HG02884 (cell line): ENCODE measurements around the gene CHRNA7.
"Not testable (repeated sequence)": the region's sequence is repeated elsewhere in the genome, so short reads cannot be mapped to it uniquely, and the experiment has no call there.

ENCODE experiments used
- ATAC-seq: cut with Tn5 transposase; IDR thresholded peaks from one replicate; pipeline ENCODE4 v1.9.1; 2021; ENCODE audit warnings: mild to moderate bottlenecking, moderate library complexity; ENCODE audit not compliant: unreplicated experiment

CHRNA7 gene

GRCh38 chr15:32166270-32166669 lies 136.0 kb downstream of the CHRNA7 start:
- ATAC-seq: not testable (repeated sequence)

GRCh38 chr15:32167913-32168312 lies 137.6 kb downstream of the CHRNA7 start:
- not testable (repeated sequence) for ATAC-seq

GRCh38 chr15:32180579-32180978 lies 150.3 kb downstream of the CHRNA7 start:
- ATAC-seq: not testable (repeated sequence)

GRCh38 chr15:32193780-32194179 lies 163.5 kb downstream of the CHRNA7 start:
- not testable (repeated sequence) for ATAC-seq

GRCh38 chr15:32196206-32196605 lies 165.9 kb downstream of the CHRNA7 start:
- not testable (repeated sequence) for ATAC-seq

- ATAC-seq: not testable (repeated sequence)
Measured at GRCh38 chr15:32198938-32199337, 168.6 kb downstream of the CHRNA7 start.

- ATAC-seq: not testable (repeated sequence)
Measured at GRCh38 chr15:32209081-32209480, 178.8 kb downstream of the CHRNA7 start.

GRCh38 chr15:32218666-32219065 lies 188.4 kb downstream of the CHRNA7 start:
- ATAC-seq: no peak
